Measurements from ENCODE around the gene ATP5MG.

ATP5MG gene

GRCh38 chr11:118442908-118443589 lies 41.6 kb downstream of the ATP5MG start:
- no peak for DNase-seq

- DNase-seq = no peak
Measured at GRCh38 chr11:118443590-118444218, 42.3 kb downstream of the ATP5MG start.

GRCh38 chr11:118447423-118447822 lies 46.0 kb downstream of the ATP5MG start:
- DNase-seq = no peak

- DNase-seq = no peak
Measured at GRCh38 chr11:118448294-118448693, 46.9 kb downstream of the ATP5MG start.

GRCh38 chr11:118449316-118449918 lies 48.0 kb downstream of the ATP5MG start:
- DNase-seq = no peak

- DNase-seq = no peak
Measured at GRCh38 chr11:118450451-118450850, 49.0 kb downstream of the ATP5MG start.

Data from T-helper 9 cell (primary cell).